SU-DHL-6 (cell line): ENCODE measurements around the gene WDR37.

Experiments
- CTCF ChIP-seq: fragments of 200-600 bp; sonication (generic); IDR thresholded peaks from one replicate; pipeline ENCODE4 v1.5.1; 2017; ENCODE audit warnings: antibody characterized with exemption, mild to moderate bottlenecking, low read length, moderate library complexity; ENCODE audit not compliant: insufficient read depth, poor library complexity, severe bottlenecking
- EZH2phosphoT487 ChIP-seq: fragments of 200-600 bp; sonication (generic), shearing (Covaris generic); conservative IDR thresholded peaks from 2 replicates; pipeline ENCODE4 v1.6.1; 2018; ENCODE audit warnings: mild to moderate bottlenecking, antibody characterized with exemption, low read length, moderate library complexity, mixed read lengths

GRCh38 chr10:1130226-1130625 lies 74.0 kb downstream of the WDR37 start:
- TF ChIP-seq CTCF (no peak), EZH2phosphoT487 (no peak)
